OCI-LY1 (cell line): ENCODE data around the gene ZNF442.

Source experiments
- H2AFZ ChIP-seq: fragments of 200-600 bp; sonication (generic), shearing (Covaris generic); 2 replicates; pipeline ENCODE4 v1.6.0; 2014; ENCODE audit warnings: antibody characterized with exemption, mild to moderate bottlenecking, low read length
- H3F3A ChIP-seq: fragments of 200-600 bp; sonication (generic), shearing (Covaris generic); 2 replicates; pipeline ENCODE4 v1.6.0; 2014; ENCODE audit warnings: mild to moderate bottlenecking, antibody characterized with exemption, low read length, moderate library complexity; ENCODE audit not compliant: insufficient read depth
- H3K27ac ChIP-seq: fragments of 200-600 bp; sonication (generic); 2 replicates; pipeline ENCODE4 v1.5.1; 2014; ENCODE audit warnings: low read length, mixed run types, mild to moderate bottlenecking, low read depth; ENCODE audit not compliant: poor library complexity, severe bottlenecking
- H3K27me3 ChIP-seq: fragments of 200-600 bp; sonication (generic); 2 replicates; pipeline ENCODE4 v1.6.0; 2014; ENCODE audit warnings: antibody characterized with exemption, mild to moderate bottlenecking, low read length, moderate library complexity; ENCODE audit not compliant: insufficient read depth
- H3K36me3 ChIP-seq: fragments of 200-600 bp; sonication (generic); 2 replicates; pipeline ENCODE4 v1.6.1; 2014; ENCODE audit warnings: mild to moderate bottlenecking, antibody characterized with exemption, low read length, moderate library complexity, mixed read lengths; ENCODE audit not compliant: insufficient read depth
- H3K4me1 ChIP-seq: fragments of 200-600 bp; sonication (generic); 2 replicates; pipeline ENCODE4 v1.5.1; 2014; ENCODE audit warnings: mild to moderate bottlenecking, low read length, moderate library complexity; ENCODE audit not compliant: insufficient read depth, severe bottlenecking
- H3K4me2 ChIP-seq: fragments of 200-600 bp; sonication (generic), shearing (Covaris generic); 2 replicates; pipeline ENCODE4 v1.6.1; 2014; ENCODE audit warnings: low read length
- H3K4me3 ChIP-seq: fragments of 200-600 bp; sonication (generic); 2 replicates; pipeline ENCODE4 v1.5.1; 2014; ENCODE audit warnings: low read length, low read depth, mild to moderate bottlenecking, mixed read lengths; ENCODE audit not compliant: poor library complexity, severe bottlenecking
- H3K79me2 ChIP-seq: fragments of 200-600 bp; shearing (Covaris generic); 2 replicates; pipeline ENCODE4 v1.6.1; 2016; ENCODE audit warnings: mixed run types, low read length, mixed read lengths; ENCODE audit not compliant: insufficient read depth
- H3K9ac ChIP-seq: fragments of 200-600 bp; sonication (generic), shearing (Covaris generic); 2 replicates; pipeline ENCODE4 v1.6.1; 2014; ENCODE audit warnings: mild to moderate bottlenecking, low read length, mixed read lengths
- H3K9me2 ChIP-seq: fragments of 200-600 bp; sonication (generic), shearing (Covaris generic); 2 replicates; pipeline ENCODE4 v1.6.1; 2014; ENCODE audit warnings: low read depth, mild to moderate bottlenecking, low read length, mixed read lengths
- H3K9me3 ChIP-seq: fragments of 200-600 bp; shearing (Covaris generic); 2 replicates; pipeline ENCODE4 v1.6.1; 2014; ENCODE audit warnings: low read length, mixed read lengths
- H4K20me1 ChIP-seq: fragments of 200-600 bp; sonication (generic), shearing (Covaris generic); 2 replicates; pipeline ENCODE4 v1.6.0; 2016; ENCODE audit warnings: mild to moderate bottlenecking, low read length; ENCODE audit not compliant: insufficient read depth
- EZH2 ChIP-seq: fragments of 200-600 bp; sonication (generic), shearing (Covaris generic); IDR thresholded peaks from 2 replicates; pipeline ENCODE4 v1.8.0; 2017; ENCODE audit warnings: borderline replicate concordance, mixed run types, mild to moderate bottlenecking, antibody characterized with exemption, low read length, moderate library complexity, mixed read lengths
- TF ChIP-seq, protein P1 (sequence below): fragments of 200-600 bp; sonication (generic), shearing (Covaris generic); IDR thresholded peaks from 2 replicates; pipeline ENCODE4 v1.5.1; 2017; ENCODE audit warnings: mild to moderate bottlenecking, antibody characterized with exemption, low read length, moderate library complexity, mixed read lengths

ZNF442 gene

DNA sequence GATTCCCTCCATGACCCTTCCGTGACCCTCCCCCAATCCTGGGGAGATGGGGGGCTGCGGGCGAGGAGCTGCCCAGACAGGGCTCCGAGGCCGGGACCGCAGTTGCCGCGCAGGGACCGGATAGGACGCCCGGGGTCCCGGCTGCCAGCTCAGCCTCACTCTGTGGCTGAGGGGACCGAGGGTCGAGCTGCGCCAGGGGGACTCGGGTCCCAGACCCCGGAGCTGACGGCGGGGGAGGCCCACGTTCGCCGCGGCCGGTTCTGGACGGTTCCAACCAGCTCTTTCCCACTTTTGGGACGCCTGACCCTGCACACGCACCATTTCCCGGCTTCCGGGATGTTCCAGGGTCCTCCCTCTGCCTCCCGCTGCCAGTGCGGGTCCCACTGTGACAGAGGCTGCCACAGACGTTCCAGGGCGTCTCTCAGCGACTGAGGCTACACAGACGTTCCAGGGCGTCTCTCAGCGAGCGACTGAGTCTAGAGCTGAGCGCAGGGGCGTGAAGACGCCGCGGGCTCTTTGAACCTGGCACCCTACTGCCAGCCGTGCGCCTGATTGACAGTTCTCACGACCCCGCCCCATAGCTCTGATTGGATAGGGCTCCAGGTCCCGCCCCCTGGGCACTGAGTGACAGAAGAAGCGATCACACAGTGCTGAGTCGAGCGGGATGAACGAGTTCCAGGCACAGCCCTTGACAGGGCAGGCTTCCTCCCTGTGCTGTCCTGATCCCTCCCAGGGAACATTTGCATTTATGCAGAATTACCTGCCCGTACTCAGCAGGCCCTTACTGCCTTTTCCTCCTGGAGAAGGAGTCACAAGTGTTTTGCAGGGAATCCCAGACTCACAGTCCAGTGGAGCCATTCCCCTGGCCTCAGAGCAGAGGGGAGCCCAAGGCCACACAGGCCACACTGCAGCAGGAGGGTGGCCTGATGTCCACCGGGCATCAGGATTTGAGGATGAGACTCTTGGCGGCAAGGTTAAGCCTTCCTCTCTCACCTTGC lies 32.0 kb downstream of the ZNF442 start, which contains the start of gene ZNF563:
ZNF563 (minus strand) TSS at position 472 of the 998 bp plus-strand sequence; CDS start at position 321, 151 bp downstream.
- peak within 1 kb of the TSS; percentile 88 for H3K4me3 ChIP-seq
- peak within 1 kb of the TSS; percentile 62 for H3K27ac ChIP-seq

DNA sequence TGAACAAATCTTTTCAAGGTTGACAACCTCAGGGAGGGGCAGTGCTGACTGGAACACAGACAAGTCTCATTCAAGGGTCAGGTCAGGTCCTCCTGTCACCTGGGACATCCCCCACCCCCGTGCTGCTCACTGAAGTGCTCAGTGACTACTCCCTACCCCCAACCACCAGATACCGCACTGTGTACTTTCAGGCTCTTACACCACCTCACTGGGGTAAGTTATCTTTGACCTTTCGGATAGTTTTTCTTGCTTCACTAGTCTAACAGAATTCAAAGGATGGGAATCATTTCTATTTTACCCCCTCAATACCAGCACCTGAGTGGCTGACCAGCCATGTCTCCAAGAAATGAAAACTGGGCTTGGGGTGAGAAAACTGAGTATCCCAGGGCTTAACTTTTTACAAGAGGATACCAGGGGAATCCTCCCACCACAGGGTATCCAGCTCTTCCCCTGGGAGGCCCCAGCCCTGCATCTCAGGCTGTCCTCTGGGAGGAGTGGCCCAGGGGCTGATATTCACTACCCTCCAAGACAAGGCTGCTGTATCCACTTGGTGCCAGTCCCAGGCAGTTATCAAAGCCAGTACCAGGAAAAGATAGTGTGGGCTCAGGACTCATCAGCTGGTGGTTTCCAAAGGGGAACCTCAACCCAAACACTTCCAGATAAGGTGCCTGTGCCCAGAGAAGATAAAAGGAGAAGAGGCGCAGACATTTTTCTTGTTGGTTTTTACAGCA lies 34.1 kb downstream of the ZNF442 start:
- Histone ChIP-seq H3K4me2 (peak overlapping the region; percentile 95), H3K36me3 (no peaks in the 10 kb centered on the region; the same call in 1 of the 2 replicates), H3K9me3 (peaks cover 7% of the 10 kb centered on the region; the same call in 1 of the 2 replicates), H3K27ac (peak overlapping the region; percentile 62), H3F3A (no peaks in the 10 kb centered on the region), H3K9me2 (no peaks in the 10 kb centered on the region), H4K20me1 (no peaks in the 10 kb centered on the region), H3K27me3 (no peaks in the 10 kb centered on the region), H3K79me2 (no peaks in the 10 kb centered on the region), H2AFZ (no peak overlapping the region), H3K9ac (peak overlapping the region; percentile 43; the same call in 1 of the 2 replicates), H3K4me3 (peak overlapping the region; percentile 88), H3K4me1 (peaks cover 30% of the 10 kb centered on the region)
- TF ChIP-seq, protein P1, sequence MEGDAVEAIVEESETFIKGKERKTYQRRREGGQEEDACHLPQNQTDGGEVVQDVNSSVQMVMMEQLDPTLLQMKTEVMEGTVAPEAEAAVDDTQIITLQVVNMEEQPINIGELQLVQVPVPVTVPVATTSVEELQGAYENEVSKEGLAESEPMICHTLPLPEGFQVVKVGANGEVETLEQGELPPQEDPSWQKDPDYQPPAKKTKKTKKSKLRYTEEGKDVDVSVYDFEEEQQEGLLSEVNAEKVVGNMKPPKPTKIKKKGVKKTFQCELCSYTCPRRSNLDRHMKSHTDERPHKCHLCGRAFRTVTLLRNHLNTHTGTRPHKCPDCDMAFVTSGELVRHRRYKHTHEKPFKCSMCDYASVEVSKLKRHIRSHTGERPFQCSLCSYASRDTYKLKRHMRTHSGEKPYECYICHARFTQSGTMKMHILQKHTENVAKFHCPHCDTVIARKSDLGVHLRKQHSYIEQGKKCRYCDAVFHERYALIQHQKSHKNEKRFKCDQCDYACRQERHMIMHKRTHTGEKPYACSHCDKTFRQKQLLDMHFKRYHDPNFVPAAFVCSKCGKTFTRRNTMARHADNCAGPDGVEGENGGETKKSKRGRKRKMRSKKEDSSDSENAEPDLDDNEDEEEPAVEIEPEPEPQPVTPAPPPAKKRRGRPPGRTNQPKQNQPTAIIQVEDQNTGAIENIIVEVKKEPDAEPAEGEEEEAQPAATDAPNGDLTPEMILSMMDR: no peak
- no peak for TF ChIP-seq EZH2

More for the DNA sequence above, 32.0 kb downstream of the ZNF442 start, which contains the start of gene ZNF563:
- peak within 1 kb of the TSS; percentile 95 for H3K4me2 ChIP-seq
- no peaks in the 10 kb centered on the region; the same call in 1 of the 2 replicates for H3K36me3 ChIP-seq
- H2AFZ ChIP-seq: peak within 1 kb of the TSS; percentile 97
- no peaks in the 10 kb centered on the region for H4K20me1 ChIP-seq
- H3K27me3 ChIP-seq: no peaks in the 10 kb centered on the region
- no peaks in the 10 kb centered on the region for H3F3A ChIP-seq
- H3K9me2 ChIP-seq: no peaks in the 10 kb centered on the region
- TF ChIP-seq, protein P1: no peak
- no peak for TF ChIP-seq EZH2
- peaks cover 30% of the 10 kb centered on the region for H3K4me1 ChIP-seq
- H3K9ac ChIP-seq: peak within 1 kb of the TSS; percentile 91
- no peaks in the 10 kb centered on the region for H3K79me2 ChIP-seq
- no peaks in the 10 kb centered on the region for H3K9me3 ChIP-seq

DNA sequence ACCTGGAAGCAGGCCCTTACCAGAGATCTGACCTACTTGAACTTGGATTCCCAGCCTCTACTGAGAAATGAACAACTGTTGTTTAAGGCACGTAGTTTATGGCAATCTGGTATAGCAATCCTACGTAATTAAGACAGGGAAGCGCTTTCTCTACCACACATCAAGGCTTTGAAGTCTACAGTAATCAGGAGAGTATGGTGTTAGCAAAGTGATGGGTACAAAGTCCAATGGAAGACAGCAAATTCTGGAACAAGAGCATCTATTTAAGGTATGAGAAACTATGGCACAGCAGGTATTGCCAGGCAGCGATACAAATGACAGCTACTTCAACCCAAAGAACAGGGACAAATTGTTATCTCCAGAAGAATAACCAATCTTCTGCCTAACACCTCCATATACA lies 35.1 kb downstream of the ZNF442 start:
- Histone ChIP-seq H3K4me2 (no peak overlapping the region), H3K9ac (no peak overlapping the region), H4K20me1 (no peaks in the 10 kb centered on the region), H3K9me2 (no peaks in the 10 kb centered on the region), H3K4me1 (peaks cover 30% of the 10 kb centered on the region), H3K27ac (no peak overlapping the region), H3K27me3 (no peaks in the 10 kb centered on the region), H3F3A (no peaks in the 10 kb centered on the region), H3K36me3 (no peaks in the 10 kb centered on the region; the same call in 1 of the 2 replicates), H3K4me3 (no peak overlapping the region), H3K79me2 (no peaks in the 10 kb centered on the region), H2AFZ (no peak overlapping the region), H3K9me3 (peaks cover 10% of the 10 kb centered on the region; the same call in 1 of the 2 replicates)
- TF ChIP-seq, protein P1: no peak
- TF ChIP-seq EZH2: no peak
